Gastrocnemius medialis (tissue), 4 donors: ENCODE data around the gene UCKL1. TPM values are rescaled to one million over a fixed set of nuclear protein-coding genes. Genes with fewer than 3 reads are reported as not detected.
"Not testable (repeated sequence)": the region's sequence is repeated elsewhere in the genome, so short reads cannot be mapped to it uniquely, and the experiment has no call there.

ENCODE experiments used
- ATAC-seq, 2 donors: fragments of 150-250 bp; one replicate each; pipeline ENCODE4 v1.9.1; 2016
- DNase-seq, 2 donors: peaks; one replicate each; pipeline ENCODE4 v3.0.0-alpha.2; 2019
- H3K27ac ChIP-seq, 4 donors: fragments of 200-600 bp; sonication (generic); 1 replicate in 1 of 4; 2 replicates in 3 of 4; pipeline ENCODE4 v1.5.1; 2016 to 2018; ENCODE audit warnings: mild to moderate bottlenecking in 2 of 4, moderate library complexity in 1 of 4
- H3K27me3 ChIP-seq, 3 donors: fragments of 200-600 bp; sonication (generic) in 2 of 3; 1 replicate in 1 of 3; 2 replicates in 2 of 3; pipeline versions ENCODE4 v1.5.1 to v1.6.0; 2016 to 2019; ENCODE audit warnings: mild to moderate bottlenecking in 1 of 3, moderate library complexity in 1 of 3
- H3K36me3 ChIP-seq, 2 donors: fragments of 200-600 bp; sonication (generic) in 1 of 2; one replicate each; pipeline ENCODE4 v1.5.1; 2017 to 2018
- H3K4me1 ChIP-seq, 2 donors: fragments of 200-600 bp; sonication (generic) in 1 of 2; one replicate each; pipeline ENCODE4 v1.5.1; 2016 to 2017; ENCODE audit warnings: mild to moderate bottlenecking in 2 of 2
- H3K4me3 ChIP-seq, 4 donors: fragments of 200-600 bp; sonication (generic) in 3 of 4; 1 replicate in 1 of 4; 2 replicates in 3 of 4; pipeline ENCODE4 v1.5.1; 2016 to 2019; ENCODE audit warnings: mild to moderate bottlenecking in 2 of 4
- H3K9me3 ChIP-seq, 3 donors: fragments of 200-600 bp; sonication (generic) in 2 of 3; 1 replicate in 1 of 3; 2 replicates in 2 of 3; pipeline ENCODE4 v1.5.1; 2016 to 2019
- CTCF ChIP-seq, 5 experiments: fragments of 450-650 bp in 3 of 5; fragments of 200-600 bp in 2 of 5; sonication (generic) in 2 of 5; IDR thresholded peaks in 4 of 5; conservative IDR thresholded peaks in 1 of 5; 1 replicate in 4 of 5; 2 replicates in 1 of 5; pipeline ENCODE4 v1.5.1; 2016 to 2019; ENCODE audit warnings: antibody characterized with exemption in 5 of 5, mild to moderate bottlenecking in 3 of 5, moderate library complexity in 3 of 5
- POLR2A ChIP-seq, 2 donors: fragments of 450-650 bp; IDR thresholded peaks; one replicate each; pipeline ENCODE4 v1.6.1; 2017; ENCODE audit warnings: antibody characterized with exemption in 2 of 2, mild to moderate bottlenecking in 2 of 2, moderate library complexity in 2 of 2
- in situ Hi-C, 4 donors: fragments of 200-750 bp; cut with MboI; loops; one replicate each; pipeline versions ENCODE4 v1.15.0 to v1.8.0; 2017; ENCODE audit warnings: low sequenced_read_pairs in 4 of 4
- intact Hi-C: fragments of 100-400 bp; cut with DNase I; formaldehyde crosslinking; loops from one replicate; pipeline ENCODE4 v1.15.1; 2023; ENCODE audit warnings: low total_unique reads
- total RNA-seq, 4 donors: library from RNA; depleted of rRNA; stranded (reverse); fragments of >200 nt; gene quantifications; one replicate each; pipeline versions ENCODE4 v1.1.0 to v1.2.3, GENCODE V29; 2016

The UCKL1 gene
- total RNA-seq, 4 donors from 2014 or later: 22.0 to 46.4 (median 27.1) TPM

GRCh38 chr20:63917811-63918210, 38.4 kb downstream of the UCKL1 start:
- no peak for ATAC-seq
- no peaks in the 10 kb centered on the region for H3K9me3 ChIP-seq
- H3K27me3 ChIP-seq: no peaks in the 10 kb centered on the region
- in situ Hi-C loops: no loop called here
- intact Hi-C loops: no loop called here
- H3K4me1 ChIP-seq: peaks cover 3 to 5% of the 10 kb centered on the region in 2 donors
- no peak overlapping the region for H3K27ac ChIP-seq
- peaks cover 0 to 5% of the 10 kb centered on the region in 2 donors for H3K36me3 ChIP-seq
- no peak for DNase-seq
- no peak for TF ChIP-seq POLR2A (IDR thresholded peaks at IDR 0.05)
- TF ChIP-seq CTCF (IDR thresholded peaks at IDR 0.05 in 4 of 5, conservative IDR thresholded peaks at IDR 0.05 in 1 of 5): no peak
- H3K4me3 ChIP-seq: no peak overlapping the region

DNA sequence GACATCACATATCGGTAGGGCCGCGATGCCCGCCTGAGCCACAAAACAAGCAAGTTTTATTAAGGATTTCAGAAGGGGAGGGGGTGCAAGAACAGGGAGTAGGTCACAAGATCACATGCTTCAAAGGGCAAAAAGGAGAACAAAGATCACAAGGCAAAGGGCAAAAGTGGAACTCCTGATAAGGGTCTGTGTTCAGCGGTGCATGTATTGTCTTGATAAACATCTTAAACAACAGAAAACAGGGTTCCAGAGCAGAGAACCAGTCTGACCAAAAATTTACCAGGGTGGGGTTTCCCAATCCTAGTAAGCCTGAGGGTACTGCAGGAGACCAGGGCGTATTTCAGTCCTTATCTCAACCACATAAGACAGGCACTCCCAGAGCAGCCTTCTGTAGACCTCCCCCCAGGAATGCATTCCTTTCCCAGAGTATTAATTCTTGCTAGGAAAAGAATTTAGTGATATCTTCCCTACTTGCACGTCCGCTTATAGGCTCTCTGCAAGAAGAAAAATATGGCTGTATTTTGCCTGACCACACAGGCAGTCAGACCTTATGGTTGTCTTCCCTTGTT, 39.8 kb downstream of the UCKL1 start:
- H3K4me3 ChIP-seq, H3K27me3 ChIP-seq, DNase-seq, in situ Hi-C loops, intact Hi-C loops, H3K4me1 ChIP-seq, ATAC-seq, H3K27ac ChIP-seq, H3K36me3 ChIP-seq, H3K9me3 ChIP-seq: not testable (repeated sequence)

DNA sequence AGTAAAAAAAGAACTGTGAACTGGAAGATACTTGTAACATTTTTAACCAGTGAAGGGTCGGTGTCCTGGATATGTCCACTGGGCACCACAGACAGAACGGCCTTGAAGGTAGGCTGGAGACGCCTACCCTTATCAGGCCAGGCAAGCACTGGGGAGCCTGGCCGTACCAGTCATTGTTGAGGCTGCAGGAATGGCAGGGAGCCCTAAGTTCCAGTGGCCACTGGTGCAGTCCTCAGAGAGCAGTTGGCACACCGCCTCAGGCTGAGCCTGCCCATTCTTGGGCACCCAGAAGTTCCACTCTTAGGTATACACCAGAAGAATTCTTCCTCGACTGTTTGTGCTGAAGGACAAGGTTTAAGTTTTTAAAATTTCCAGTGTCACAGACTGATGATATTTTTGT, 40.7 kb downstream of the UCKL1 start:
- Histone ChIP-seq H3K4me1 (peaks cover 16 to 17% of the 10 kb centered on the region in 2 donors), H3K4me3 (no peak overlapping the region), H3K27ac (no peak overlapping the region), H3K9me3 (no peaks in the 10 kb centered on the region), H3K36me3 (peaks cover 0 to 5% of the 10 kb centered on the region in 2 donors), H3K27me3 (no peaks in the 10 kb centered on the region)
- DNase-seq (no peak), ATAC-seq (no peak)
- in situ Hi-C loops: no loop called here
- intact Hi-C loops: no loop called here
- TF ChIP-seq CTCF (IDR thresholded peaks at IDR 0.05 in 4 of 5, conservative IDR thresholded peaks at IDR 0.05 in 1 of 5) (no peak), POLR2A (IDR thresholded peaks at IDR 0.05) (no peak)

GRCh38 chr20:63913768-63914167, 42.4 kb downstream of the UCKL1 start:
- peaks cover 0 to 5% of the 10 kb centered on the region in 2 donors for H3K36me3 ChIP-seq
- ATAC-seq (no peak), DNase-seq (no peak)
- in situ Hi-C loops (no loop called here), intact Hi-C loops (no loop called here)
- H3K9me3 ChIP-seq: no peaks in the 10 kb centered on the region
- no peak overlapping the region for H3K27ac ChIP-seq
- H3K4me1 ChIP-seq: peaks cover 17 to 18% of the 10 kb centered on the region in 2 donors
- H3K4me3 ChIP-seq: no peak overlapping the region
- no peaks in the 10 kb centered on the region for H3K27me3 ChIP-seq
- TF ChIP-seq CTCF (IDR thresholded peaks at IDR 0.05 in 4 of 5, conservative IDR thresholded peaks at IDR 0.05 in 1 of 5): no peak
- no peak for TF ChIP-seq POLR2A (IDR thresholded peaks at IDR 0.05)

DNA sequence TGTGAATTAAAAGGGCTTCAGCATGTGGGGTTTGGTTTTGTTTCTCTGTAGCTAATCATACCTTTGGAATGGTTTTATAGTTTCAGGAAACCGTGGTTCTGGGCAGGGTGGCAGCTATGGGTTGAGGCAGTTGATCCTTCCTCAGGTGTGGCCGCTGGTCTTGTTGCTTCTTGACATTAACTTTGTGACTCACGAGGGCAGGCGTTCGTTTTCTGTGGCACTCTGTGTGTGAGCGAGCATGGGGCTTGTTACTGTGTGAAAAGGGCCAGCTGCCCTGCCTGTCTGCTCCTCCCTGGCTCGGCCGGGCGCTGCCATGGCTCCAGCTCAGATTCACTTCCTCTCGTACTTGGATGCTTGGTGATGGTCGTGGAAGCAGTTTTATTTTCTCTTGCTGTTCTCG, 45.0 kb downstream of the UCKL1 start:
- in situ Hi-C loops: no loop called here
- Histone ChIP-seq H3K36me3 (no peaks in the 10 kb centered on the region), H3K27ac (peak overlapping the region; percentile 10 to 62 (median 50)), H3K27me3 (no peaks in the 10 kb centered on the region), H3K4me1 (peaks cover 17 to 18% of the 10 kb centered on the region in 2 donors), H3K4me3 (no peak overlapping the region), H3K9me3 (no peaks in the 10 kb centered on the region)
- TF ChIP-seq POLR2A (IDR thresholded peaks at IDR 0.05): no peak
- TF ChIP-seq CTCF (IDR thresholded peaks at IDR 0.05 in 4 of 5, conservative IDR thresholded peaks at IDR 0.05 in 1 of 5): no peak
- DNase-seq (peak; percentile 16 to 54), ATAC-seq (peak; percentile 66 to 71)
- intact Hi-C loops: no loop called here
